Measurements from ENCODE around the gene POU5F1.
"Not testable (repeated sequence)": the region's sequence is repeated elsewhere in the genome, so short reads cannot be mapped to it uniquely, and the experiment has no call there.

POU5F1 gene

GRCh38 chr6:31170600-31170881 lies at the start of gene POU5F1:
POU5F1 (minus strand) TSS chr6:31170682; CDS start chr6:31170620, 62 bp downstream.
- in situ Hi-C loops (cut with HindIII; ENCODE audit: low sequenced_read_pairs): no loop called here

GRCh38 chr6:31216208-31216898 lies 45.9 kb upstream of the POU5F1 start:
- in situ Hi-C loops (cut with HindIII; ENCODE audit: low sequenced_read_pairs): no loop called here

GRCh38 chr6:31215216-31215615 lies 44.7 kb upstream of the POU5F1 start:
- in situ Hi-C loops (cut with HindIII; ENCODE audit: low sequenced_read_pairs): not testable (repeated sequence)

DNA sequence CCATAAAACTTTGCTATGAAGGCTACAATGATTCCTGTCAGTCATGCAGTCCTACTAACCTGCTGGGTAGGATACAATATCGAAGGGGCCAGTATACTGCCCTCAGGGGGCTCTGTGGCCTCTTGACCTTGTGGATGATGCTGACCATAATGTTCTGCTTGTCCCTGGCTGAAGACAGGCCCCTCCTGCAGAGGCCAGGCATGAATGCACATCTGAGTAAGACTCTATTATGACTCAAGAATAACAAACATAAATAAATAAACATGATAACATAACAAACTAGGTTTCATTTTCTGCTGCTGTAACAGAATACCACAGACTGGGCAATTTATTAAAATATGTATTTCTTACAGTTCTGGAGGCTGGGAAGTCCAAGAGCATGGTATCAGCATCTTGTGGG lies 44.0 kb upstream of the POU5F1 start:
- in situ Hi-C loops (cut with HindIII; ENCODE audit: low sequenced_read_pairs): no loop called here

DNA sequence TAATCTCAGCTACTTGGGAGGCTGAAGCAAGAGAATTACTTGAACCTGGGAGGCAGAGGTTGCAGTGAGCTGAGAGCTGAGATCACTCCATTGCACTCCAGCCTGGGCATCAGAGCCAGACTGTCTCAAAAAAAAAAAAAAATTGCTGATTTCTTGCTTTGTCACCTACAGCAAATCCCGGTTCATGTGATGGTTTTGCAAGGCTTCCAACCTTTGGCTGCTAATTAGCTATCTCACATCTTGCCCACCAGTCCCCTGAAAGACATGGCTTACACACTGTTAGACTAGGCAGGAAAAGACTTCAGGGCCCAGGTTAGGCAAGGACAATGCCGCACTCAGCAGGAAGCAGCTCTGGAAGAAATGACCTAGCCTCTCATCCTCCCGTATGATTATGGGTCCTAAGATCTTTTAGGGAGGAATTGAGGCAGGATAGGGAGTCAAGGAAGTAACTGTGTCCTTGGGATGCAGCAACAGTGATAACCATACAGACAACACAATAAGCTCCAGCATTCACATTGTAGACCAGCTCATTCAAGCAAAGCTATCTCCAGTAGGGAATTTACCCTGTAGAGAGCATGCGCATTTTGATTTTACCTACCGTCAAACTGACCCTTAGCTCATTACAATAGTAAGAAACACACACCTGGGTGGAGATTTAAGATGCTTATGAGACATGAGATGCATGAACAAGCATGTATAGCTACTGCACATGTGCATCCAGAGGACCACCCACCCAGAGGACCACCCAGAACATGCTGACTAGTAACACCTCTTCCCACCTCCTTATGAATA lies 40.5 kb upstream of the POU5F1 start:
- in situ Hi-C loops (cut with HindIII; ENCODE audit: low sequenced_read_pairs): no loop called here

GRCh38 chr6:31210123-31210522 lies 39.6 kb upstream of the POU5F1 start:
- in situ Hi-C loops (cut with HindIII; ENCODE audit: low sequenced_read_pairs): no loop called here

- in situ Hi-C loops (cut with HindIII; ENCODE audit: low sequenced_read_pairs): no loop called here
Measured at GRCh38 chr6:31209137-31209536, 38.7 kb upstream of the POU5F1 start.

DNA sequence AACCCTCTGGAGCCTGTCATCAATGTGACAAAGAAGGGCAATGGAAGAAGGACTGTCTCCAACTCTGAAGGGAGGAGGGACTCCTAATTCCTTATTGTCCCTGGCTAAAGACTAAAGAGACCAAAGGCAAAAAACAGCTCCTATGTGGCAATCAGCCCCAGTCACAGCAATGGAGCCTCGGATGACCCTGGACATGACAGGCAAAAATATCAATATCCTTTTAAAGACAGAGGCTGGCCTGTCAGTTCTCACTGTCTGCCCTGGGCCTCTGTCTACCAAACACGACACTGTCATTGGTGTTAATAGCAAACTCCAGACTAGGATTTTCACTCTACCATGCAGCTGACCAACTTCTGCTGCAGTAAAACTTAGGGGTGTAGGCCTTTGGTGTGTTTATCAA lies 38.0 kb upstream of the POU5F1 start:
- in situ Hi-C loops (cut with HindIII; ENCODE audit: low sequenced_read_pairs): no loop called here

DNA sequence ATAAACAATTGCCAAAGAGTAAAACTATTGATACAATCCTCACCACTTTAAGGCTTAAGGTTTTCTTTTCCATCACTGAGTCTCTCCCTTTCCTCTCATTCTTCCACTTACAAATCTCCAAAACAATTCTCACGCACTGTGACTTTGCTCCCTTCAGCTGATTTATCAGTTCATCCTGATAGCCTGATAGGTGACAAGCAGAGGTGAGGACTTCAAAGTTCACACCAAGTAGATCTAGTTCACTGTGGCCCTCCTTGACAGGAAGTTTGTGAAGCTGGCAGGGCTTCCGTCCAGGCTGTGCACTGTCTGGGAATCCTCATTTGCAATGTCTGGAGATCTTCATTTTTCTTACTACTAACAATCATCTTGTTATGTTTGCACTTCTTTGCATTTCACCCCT lies 35.2 kb upstream of the POU5F1 start:
- in situ Hi-C loops (cut with HindIII; ENCODE audit: low sequenced_read_pairs): no loop called here

- in situ Hi-C loops (cut with HindIII; ENCODE audit: low sequenced_read_pairs): no loop called here
Measured at GRCh38 chr6:31204751-31205145, 34.3 kb upstream of the POU5F1 start.

GRCh38 chr6:31203345-31203979 lies 33.0 kb upstream of the POU5F1 start:
- in situ Hi-C loops (cut with HindIII; ENCODE audit: low sequenced_read_pairs): no loop called here

- in situ Hi-C loops (cut with HindIII; ENCODE audit: low sequenced_read_pairs): no loop called here
Measured at GRCh38 chr6:31202259-31203166, 32.0 kb upstream of the POU5F1 start.

DNA sequence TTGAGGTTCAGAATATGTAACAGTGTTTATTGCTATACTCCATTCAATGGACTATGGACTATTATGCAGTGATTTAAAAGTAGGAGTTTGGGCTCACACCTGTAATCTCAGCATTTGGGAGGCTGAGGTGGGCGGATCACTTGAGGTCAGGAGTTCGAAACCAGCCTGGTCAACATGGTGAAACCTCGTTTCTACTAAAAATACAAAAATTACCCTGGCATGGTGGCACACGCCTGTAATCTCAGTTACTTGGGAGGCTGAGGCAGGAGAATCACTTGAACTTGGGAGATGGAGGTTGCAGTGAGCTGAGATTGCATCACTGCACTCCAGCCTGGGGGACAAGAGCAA lies 28.6 kb upstream of the POU5F1 start:
- in situ Hi-C loops (cut with HindIII; ENCODE audit: low sequenced_read_pairs): not testable (repeated sequence)

DNA sequence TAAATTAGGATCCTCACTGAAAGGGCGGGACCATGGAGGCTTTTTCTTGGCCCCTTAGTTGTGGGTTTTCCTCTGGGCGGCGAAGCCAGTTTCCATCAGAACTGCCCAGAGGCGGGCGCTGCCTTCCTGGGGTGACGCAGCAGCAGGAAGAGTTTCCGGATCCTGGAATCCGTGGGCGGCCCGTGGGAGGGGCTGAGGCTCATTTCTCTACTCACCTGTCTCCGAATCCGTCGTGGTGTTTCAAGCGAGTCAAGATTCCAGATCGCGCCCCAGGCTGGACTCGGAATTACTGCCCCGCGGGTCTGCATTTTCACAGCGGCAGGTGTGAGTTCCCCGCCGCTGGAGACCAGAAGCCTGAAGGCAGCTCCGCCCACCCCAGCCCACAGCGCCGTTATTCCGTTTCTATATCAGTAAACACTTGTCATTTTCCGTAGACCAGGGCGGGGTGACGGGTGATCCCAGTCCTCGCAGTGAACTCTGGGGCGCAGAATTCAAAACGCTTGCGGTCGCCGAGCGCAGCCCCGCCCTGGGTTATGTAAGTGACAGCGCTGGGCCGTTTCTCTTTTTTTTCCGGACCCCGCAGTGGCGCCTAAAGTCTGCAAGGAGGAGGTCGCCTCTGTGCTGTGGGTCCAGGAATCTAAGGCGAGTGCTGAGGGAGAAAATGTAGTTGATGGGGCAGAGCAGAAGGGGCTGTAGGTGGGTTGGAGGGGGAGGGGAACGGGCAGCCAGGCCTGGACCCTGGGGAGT lies 27.2 kb upstream of the POU5F1 start:
- in situ Hi-C loops (cut with HindIII; ENCODE audit: low sequenced_read_pairs): no loop called here

GRCh38 chr6:31196251-31197022 lies 26.0 kb upstream of the POU5F1 start:
- in situ Hi-C loops (cut with HindIII; ENCODE audit: low sequenced_read_pairs): not testable (repeated sequence)

- in situ Hi-C loops (cut with HindIII; ENCODE audit: low sequenced_read_pairs): not testable (repeated sequence)
Measured at GRCh38 chr6:31195308-31195979, 25.0 kb upstream of the POU5F1 start.

- in situ Hi-C loops (cut with HindIII; ENCODE audit: low sequenced_read_pairs): no loop called here
Measured at GRCh38 chr6:31194061-31194834, 23.8 kb upstream of the POU5F1 start.

- in situ Hi-C loops (cut with HindIII; ENCODE audit: low sequenced_read_pairs): no loop called here
Measured at GRCh38 chr6:31193206-31193605, 22.7 kb upstream of the POU5F1 start.
